AG08395 (cell line): Measurements from ENCODE around the gene ITCH.
A peak's percentile ranks its signal among the peaks of the same experiment; 100 is the strongest.
"Not testable (repeated sequence)": the region's sequence is repeated elsewhere in the genome, so short reads cannot be mapped to it uniquely, and the experiment has no call there.

Experiments used
- DNase-seq: peaks from one replicate; pipeline ENCODE4 v3.0.0; 2012; ENCODE audit warnings: mixed read lengths, low spot score

Gene ITCH

DNA sequence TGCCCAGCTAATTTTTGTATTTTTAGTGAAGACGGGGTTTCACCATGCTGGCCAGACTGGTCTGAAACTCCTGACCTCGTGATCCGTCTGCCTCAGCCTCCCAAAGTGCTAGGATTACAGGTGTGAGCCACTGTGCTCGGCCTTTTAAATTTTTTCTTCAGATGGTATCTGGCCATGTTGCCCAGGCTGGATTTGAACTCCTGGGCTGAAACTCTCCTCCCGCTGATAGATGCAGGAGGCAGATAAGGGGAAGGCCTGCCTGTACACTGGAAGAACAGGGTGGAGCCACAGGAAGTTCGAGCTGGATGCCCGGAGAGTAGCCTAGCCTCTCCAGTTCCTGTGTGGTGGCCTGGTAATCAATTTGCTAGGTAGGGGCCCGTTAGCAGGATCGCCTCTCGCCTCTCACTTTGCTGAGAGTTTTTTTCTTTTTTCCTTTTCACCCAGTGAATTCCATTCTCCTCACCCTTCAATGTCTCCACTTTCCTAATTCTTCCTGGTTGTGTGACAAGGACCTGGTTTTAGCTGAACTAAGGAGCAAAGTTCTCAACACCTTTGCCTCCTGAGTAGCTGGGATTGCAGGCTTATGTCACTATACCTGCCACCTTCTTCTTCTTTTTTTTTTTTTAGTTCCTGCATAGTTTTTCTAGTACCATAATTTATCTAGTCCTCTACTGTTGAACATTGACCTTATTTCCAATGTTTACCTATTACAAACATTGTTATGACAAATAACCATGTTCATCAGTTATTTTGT, 19.4 kb upstream of the ITCH start:
- no peak for DNase-seq

DNA sequence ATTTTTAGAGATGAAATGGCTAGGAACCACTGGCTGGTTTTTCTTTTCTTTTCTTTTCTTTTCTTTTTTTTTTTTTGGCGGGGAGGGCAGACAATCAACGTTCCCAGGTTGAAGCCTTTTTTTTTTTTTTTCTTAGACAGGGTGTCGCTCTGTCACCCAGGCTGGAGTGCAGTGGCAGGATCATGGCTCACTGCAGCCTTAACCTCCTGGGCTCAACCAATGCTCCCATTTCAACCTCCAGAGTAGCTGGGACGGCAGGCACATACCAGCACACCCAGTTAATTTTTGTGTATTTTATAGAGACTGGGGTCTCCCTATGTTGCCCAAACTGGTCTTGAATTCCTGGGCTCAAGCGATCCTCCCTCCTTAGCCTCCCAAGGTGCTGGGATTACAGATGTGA, 18.8 kb upstream of the ITCH start:
- no peak for DNase-seq

DNA sequence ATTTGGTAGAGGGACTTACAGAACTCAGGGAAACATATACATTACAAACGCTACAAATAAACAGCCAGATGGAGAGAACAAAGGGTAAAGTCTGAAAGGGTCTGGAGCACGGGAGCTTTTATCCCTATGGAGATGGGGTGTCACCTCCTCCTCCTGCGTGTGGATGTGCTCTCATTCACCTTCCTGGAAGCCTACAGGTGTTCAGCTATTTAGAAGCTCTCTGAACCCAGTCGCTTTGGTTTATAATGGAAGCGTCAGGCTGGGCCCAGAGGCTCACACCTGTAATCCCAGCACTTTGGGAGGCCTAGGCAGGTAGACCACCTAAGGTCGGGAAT, 17.7 kb upstream of the ITCH start:
- no peak for DNase-seq

DNA sequence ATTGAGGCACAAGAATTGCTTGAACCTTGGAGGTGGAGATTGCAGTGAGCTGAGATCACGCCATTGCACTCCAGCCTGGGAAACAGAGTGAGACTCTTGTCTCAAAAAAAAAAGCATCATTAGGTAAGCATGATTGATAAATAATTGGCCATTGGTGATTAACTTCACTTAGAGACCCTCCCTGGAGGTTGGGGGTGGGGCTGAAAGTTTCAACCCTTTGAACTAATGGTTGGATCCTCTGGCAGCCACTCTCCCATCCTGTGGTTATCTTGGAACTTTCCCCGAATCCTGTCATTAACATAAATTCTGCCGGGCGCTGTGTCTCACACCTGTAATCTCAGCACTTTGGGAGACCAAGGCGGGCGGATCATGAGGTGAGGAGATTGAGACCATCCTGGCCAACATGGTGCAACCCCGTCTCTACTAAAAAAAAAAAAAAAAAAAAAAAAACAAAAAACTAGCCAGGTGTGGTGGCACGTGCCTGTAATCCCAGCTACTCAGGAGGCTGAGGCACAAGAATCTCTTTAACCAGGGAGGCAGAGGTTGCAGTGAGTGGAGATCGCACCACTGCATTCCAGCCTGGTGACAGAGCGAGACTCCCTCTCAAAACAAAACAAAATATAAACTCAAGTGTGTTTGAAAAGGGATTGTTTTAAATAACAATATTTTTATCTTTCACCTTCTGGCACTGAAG, 17.1 kb upstream of the ITCH start:
- DNase-seq: not testable (repeated sequence)

DNA sequence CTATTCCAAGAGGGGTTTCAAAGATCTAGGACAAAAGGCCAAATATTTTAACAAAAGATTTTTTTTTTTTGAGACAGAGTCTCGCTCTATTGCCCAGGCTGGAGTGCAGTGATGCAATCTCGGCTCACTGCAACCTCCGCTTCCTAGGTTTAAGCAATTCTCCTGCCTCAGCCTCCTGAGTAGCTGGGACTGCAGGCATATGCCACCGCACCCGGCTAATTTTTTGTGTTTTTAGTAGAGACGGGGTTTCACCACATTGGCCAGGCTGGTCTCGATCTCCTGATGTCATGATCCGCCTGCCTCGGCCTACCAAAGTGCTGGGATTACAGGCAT, 16.6 kb upstream of the ITCH start:
- not testable (repeated sequence) for DNase-seq

DNA sequence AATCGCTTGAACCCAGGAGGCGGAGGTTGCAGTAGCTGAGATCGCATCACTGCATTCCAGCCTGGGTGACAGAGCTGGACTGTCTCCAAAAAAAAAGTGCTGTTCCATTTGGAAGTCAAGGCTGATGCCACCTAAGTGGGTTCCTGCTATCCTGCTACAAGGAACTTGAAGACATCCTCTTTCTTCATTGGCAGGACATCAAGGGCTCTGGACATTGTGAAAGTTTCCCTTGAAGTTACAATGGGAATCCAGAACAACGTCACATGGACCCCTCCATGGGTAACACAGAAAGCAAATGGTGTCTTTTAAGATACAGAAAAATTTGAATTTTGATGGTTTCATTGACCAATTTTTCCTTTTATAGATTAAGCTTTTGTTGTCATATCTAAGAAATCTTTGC, 15.5 kb upstream of the ITCH start:
- DNase-seq: no peak

DNA sequence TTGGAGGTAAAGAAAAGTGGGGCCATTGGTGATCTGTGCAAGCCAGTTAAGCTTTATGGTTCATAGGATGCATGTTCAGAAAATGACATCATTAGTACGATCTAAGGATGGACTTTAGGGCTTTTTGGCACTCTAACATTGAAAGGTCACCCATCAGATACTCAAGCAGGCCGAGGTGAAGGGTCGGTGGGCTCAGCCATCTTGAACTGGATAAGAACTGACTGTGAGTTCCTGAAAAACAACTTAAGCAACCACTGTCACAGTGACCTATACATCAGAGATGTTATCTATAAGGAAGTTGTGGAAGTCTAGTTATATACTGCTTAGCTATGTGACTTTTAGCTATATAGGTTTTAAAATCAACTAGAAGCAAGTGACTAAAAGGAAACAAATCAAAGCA, 13.0 kb upstream of the ITCH start:
- DNase-seq: no peak

DNA sequence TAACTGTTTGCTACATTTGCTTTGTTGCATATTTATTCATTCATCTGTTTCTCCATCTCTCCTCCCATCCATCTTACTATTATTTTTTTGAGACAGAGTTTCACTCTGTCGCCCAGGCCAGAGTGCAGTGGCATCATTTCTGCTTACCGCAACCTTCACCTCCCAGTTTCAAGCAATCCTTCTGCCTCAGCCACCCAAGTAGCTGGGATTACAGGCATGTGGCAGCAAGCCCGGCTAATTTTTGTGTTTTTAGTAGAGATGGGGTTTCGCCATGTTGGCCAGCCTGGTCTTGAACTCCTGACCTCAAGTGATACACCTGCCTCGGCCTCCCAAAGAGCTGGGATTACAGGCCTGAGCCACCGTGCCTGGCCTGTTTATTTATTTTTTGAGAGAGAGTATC, 9.6 kb upstream of the ITCH start:
- DNase-seq: not testable (repeated sequence)

DNA sequence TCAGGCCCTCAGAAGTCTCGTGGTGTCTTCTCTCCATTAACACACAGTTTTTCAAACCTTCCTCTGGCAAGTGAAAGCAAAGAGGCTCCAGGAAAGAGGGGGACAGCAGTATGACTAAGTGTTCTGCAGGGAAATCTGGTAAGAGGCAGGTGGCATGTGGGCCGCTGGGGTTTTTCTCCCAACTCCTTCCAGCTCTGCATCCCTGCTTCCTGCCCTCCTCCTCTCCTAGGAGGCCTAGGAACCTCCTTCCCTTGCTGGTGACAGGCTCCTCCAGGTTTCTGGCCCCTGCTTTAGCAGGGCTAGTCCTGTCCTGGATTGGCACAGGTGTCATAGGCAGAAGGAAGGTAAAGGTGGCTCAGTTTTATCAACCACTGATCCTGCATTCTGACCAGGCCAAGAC, 7.6 kb upstream of the ITCH start:
- no peak for DNase-seq

DNA sequence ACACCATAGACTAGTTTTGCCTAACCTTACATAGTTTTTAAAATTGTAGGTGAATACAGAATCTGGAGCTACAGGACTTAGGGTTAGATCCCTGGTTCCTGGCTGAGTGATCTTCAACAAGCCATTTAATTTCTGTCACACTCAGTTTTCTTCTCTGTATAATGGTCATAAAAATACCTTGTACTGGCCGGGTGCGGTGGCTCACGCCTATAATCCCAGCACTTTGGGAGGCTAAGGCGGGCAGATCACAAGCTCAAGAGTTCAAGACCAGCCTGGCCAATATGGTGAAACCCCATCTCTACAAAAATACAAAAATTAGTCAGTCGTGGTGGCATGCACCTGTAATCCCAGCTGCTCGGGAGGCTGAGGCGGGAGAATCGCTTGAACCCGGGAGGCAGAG, 3.3 kb upstream of the ITCH start:
- DNase-seq: not testable (repeated sequence)

DNA sequence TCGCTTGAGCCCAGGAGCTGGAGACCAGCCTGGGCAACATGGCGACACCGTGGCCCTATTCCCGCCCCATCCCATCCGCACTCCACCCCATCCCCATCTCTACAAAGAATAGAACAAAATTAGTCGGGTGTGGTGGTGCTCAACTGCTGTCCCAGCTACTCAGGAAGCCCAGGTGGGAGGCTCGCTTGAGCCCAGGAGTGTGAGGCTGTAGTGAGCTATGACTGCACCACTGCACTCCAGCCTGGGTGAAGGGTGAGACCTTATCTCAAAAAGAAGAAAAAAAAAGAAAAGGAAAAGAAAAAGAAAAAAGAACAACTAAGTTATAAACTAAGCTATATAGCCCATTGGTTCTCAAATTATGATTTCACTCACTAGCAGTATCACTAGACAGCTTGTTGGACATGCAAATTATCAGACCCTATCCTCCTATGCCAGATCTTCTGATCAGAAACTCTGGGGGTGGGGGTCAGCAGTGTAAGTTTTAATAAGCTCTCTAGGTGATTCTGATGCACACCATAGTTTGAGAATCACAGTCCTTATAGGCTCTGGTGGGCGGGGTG, 491 bp upstream of the ITCH start:
- DNase-seq: no peak

DNA sequence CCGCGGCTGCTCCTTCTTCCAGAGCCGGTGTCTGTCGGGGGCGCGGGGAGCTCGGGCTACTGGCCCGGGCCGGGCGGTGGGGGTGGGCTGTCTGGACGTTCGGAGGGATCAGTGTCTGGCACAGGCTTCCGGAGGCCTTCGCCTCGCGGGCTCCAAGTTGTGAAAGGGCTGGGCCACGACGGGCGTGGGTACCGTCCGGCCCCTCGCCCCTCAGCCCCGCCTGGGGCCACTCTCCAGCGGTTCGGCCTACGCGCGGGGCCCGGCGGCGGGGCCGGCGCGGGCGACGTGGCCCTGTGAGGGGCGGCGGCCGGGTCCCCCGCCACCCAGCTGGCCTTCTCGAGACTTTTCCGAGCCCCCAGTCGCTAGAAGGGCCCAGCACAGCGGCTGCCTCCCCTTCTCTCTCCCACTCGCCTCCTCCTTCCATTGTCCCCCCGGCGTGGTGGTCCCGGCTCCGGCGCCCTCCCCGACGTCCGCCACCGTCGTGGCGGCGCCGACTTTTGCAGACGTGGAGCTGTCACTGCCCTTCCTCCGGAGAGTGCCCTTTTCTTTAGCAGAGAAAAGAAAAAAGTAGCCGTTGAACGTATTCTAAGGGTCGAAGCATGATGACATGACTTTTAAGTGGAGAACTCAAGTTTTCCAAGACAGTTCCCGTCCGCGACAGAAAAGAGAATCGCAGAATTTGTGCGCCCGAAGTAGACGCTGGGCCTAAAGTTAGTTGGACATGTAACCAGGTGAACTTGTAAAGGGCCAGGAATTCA, 571 bp downstream of the ITCH start:
- DNase-seq: peak; percentile 32

DNA sequence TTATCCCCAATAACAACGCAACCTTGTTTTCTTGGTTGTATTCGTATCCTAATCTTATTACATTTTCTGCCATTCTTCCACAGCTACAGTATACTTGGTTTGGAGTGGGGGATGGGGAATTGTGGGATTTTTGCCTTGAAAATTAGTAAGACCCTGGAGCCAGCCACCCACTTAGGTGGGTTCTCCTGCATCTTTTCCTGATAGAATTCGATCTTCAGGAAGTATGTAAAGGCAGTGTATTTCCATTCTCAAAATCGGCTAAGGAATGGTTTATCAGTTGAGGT, 1.1 kb downstream of the ITCH start:
- no peak for DNase-seq

DNA sequence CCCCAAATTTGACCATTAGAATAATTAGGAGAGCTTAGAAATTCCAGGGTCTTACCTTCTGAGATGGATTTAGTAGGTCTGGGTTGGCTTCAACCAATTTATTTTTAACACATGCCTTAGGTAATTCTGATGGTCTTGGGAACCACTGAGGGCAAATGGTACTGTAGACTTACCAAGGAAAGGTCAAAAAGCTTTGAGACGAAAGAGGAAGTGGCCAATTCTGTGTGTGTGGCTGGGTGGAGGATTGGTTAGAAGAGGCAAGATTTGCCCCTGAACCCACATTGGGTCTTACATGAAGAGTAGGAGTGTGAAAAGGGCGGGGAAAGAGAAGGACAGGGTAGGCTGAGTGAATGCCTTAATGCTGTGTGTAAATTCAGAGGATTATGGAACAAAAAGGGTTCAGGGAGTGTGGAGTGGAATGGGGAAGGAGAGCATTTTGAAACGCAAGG, 2.7 kb downstream of the ITCH start:
- DNase-seq: no peak

DNA sequence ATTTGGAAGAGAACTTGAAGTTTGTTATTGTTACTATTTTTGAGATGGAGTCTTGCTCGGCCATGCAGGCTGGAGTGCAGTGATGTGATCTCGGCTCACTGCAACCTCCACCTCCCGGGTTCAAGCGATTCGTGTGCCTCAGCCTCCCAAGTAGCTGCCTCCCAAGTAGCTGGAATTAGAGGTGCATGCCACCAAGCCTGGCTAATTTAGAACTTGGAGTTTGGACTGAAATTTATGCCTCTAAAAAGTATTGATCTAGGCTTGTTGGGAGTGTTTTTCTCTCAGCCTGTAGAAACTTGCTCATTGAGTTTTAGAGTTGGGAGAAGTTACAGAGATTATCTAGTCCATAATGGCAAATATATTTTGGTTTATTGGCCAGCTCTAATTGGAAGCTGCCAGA, 4.1 kb downstream of the ITCH start:
- no peak for DNase-seq

DNA sequence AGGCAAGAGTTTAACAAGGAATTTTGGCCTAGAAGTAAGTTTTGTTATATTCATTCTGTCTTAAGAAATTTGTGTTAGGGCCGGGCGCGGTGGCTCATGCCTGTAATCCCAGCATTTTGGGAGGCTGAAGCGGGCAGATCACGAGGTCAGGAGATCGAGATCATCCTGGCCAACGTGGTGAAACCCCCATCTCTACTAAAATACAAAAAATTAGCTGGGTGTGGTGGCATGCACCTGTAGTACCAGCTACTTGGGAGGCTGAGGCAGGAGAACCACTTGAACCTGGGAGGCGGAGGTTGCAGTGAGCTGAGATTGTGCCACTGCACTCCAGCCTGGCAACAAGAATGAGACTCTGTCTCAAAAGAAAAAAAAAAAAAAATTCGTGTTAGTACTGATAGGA, 4.8 kb downstream of the ITCH start:
- not testable (repeated sequence) for DNase-seq

DNA sequence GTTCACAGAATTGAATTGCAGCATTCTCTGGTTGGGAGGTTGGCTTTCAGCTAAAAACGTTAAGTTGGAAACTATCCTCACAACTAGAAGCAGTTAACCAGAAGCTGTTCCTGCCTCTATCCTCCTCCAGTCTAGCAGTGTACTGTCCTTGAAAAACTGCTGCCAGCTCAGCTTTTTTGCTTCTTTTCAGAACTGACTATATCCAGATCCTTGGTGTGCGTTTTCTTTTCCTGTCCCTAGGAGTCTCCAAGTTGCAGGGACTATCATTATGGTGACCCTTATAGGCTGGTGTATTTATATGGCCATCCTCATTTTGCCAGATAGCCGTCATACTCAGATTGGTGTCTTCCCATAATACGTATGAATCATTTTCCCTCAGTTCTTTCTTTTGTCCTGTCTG, 5.5 kb downstream of the ITCH start:
- no peak for DNase-seq

DNA sequence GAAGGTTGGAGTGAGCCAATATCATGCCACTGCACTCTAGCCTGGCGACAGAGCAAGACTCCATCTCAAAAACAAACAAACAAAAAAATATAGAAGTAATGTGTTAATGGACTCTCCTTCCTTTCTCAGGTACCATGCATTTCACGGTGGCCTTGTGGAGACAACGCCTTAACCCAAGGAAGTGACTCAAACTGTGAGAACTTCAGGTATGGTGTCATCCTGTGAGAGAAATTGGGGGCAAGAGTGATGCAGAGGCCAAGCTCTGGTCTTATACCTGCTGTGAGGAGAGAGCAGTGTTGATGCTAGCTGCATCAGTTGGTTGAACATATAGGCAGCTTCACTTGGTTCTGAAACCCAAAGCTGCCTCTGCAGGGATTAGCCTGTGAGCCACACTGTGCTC, 6.2 kb downstream of the ITCH start:
- DNase-seq: no peak

DNA sequence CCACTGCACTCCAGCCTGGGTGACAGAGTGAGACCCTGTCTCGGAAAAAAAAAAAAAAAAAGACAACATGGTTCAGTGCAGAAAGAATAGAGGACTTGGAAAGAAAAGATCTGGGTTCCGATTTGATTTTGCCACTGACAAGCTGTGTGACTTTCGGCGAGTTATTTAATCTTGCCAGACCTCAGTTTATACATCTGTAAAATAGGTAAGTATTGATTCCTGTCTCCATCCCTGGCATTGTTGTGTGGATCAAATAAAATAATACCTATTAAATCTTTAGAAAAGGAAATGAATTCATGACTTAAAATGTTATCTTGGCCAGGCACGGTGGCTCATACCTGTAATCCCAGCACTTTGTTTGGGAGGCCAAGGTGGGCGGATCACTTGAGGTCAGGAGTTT, 7.0 kb downstream of the ITCH start:
- DNase-seq: no peak

DNA sequence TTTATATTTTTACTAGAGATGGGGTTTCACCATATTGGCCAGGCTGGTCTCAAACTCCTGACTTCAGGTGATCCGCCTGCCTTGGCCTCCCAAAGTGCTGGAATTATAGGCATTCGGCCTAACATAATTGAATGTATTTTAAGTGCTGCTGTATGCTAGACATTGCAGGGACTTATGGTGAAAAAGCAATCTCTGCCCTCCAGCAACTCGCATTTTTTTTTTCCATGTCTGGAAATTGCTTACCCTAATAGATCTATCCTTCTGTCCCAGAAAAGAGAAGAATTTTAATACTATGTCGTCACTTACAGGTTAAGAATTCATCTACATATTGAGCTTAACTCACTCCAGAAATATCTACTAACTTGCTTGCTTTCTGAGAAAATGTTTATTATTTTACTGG, 10.4 kb downstream of the ITCH start:
- no peak for DNase-seq

DNA sequence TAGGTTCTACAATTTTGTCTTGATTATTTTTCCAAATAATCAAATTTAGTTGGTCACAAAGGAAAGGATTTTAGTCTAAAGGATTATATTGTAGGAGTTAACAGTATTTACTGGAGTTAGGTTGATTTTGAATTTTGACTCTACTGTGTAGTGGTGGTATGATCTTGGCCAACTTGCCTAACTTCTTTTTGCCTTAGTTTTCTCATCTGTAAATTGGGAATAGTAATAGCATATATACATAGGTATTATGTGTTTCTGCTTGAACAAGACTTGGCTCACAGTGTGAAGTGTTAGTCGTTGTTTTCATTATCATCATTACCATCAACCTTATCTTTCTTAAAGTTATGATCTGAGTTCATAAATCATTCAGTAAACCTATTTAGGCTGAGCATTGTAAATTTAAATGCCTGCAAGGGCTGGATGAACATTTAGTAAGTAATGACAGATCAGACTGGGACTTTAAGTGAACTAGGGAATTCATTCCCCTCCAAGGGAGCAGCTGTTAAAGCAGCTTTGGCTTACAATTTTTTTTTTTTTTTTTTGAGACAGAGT, 11.2 kb downstream of the ITCH start:
- DNase-seq: no peak

DNA sequence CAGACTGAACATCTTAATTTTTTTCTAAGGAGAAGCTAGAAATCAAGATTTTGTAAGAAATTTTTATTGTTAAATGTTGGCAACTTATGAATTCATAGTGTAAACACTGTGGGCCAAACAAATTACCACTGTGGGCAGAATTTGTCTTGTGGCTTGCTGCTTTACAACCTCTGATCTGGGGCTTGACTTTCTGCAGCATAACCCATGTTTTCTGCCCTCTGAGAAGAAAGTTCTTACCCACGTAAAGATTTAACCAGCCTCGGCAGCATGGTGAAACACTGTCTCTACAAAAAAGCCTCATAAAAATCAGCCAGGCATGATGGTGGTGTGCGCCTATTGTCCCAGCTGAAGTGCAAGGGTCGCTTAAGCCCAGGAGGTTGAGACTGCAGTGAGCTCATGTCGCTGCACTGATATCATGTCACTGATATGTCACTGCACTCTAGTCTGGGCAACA, 12.9 kb downstream of the ITCH start:
- no peak for DNase-seq
